ENCODE results near the gene CIAO1.
"Not testable (repeated sequence)": the region's sequence is repeated elsewhere in the genome, so short reads cannot be mapped to it uniquely, and the experiment has no call there.

Gene CIAO1

GRCh38 chr2:96250188-96250587 lies 15.8 kb upstream of the CIAO1 start:
- DNase-seq (ENCODE audit: low read depth in 2 of 2), result no peak

- no peak for DNase-seq (ENCODE audit: low read depth in 2 of 2)
Measured at GRCh38 chr2:96251721-96252292, 14.2 kb upstream of the CIAO1 start.

GRCh38 chr2:96252526-96252925 lies 13.5 kb upstream of the CIAO1 start:
- no peak for DNase-seq (ENCODE audit: low read depth in 2 of 2)

GRCh38 chr2:96253006-96253405 lies 13.0 kb upstream of the CIAO1 start:
- DNase-seq (ENCODE audit: low read depth in 2 of 2), result no peak

GRCh38 chr2:96254571-96254970 lies 11.5 kb upstream of the CIAO1 start:
- no peak for DNase-seq (ENCODE audit: low read depth in 2 of 2)

GRCh38 chr2:96256611-96257113 lies 9.4 kb upstream of the CIAO1 start:
- no peak for DNase-seq (ENCODE audit: low read depth in 2 of 2)

- not testable (repeated sequence) for DNase-seq (ENCODE audit: low read depth in 2 of 2)
Measured at GRCh38 chr2:96257744-96258143, 8.3 kb upstream of the CIAO1 start.

GRCh38 chr2:96258166-96259022 lies 7.6 kb upstream of the CIAO1 start:
- DNase-seq (ENCODE audit: low read depth in 2 of 2), result no peak

- DNase-seq (ENCODE audit: low read depth in 2 of 2), result no peak
Measured at GRCh38 chr2:96259497-96259921, 6.5 kb upstream of the CIAO1 start.

GRCh38 chr2:96260387-96261260 lies 5.4 kb upstream of the CIAO1 start:
- DNase-seq (ENCODE audit: low read depth in 2 of 2), result no peak

- no peak for DNase-seq (ENCODE audit: low read depth in 2 of 2)
Measured at GRCh38 chr2:96261328-96262003, 4.6 kb upstream of the CIAO1 start.

- no peak for DNase-seq (ENCODE audit: low read depth in 2 of 2)
Measured at GRCh38 chr2:96262306-96262705, 3.7 kb upstream of the CIAO1 start.

GRCh38 chr2:96264086-96264485 lies 1.9 kb upstream of the CIAO1 start:
- no peak for DNase-seq (ENCODE audit: low read depth in 2 of 2)

- DNase-seq (ENCODE audit: low read depth in 2 of 2), result no peak
Measured at GRCh38 chr2:96264656-96265348, 1.2 kb upstream of the CIAO1 start.

GRCh38 chr2:96265349-96265839 lies 631 bp upstream of the CIAO1 start:
- DNase-seq (ENCODE audit: low read depth in 2 of 2), result peak in 1 of 2 experiments; percentile 18

- DNase-seq (ENCODE audit: low read depth in 2 of 2), result peak; percentile 21 to 38
Measured at GRCh38 chr2:96267159-96267971, 1.3 kb downstream of the CIAO1 start.

GRCh38 chr2:96271995-96272394 lies 6.0 kb downstream of the CIAO1 start:
- DNase-seq (ENCODE audit: low read depth in 2 of 2), result no peak

GRCh38 chr2:96273763-96274162 lies 7.7 kb downstream of the CIAO1 start:
- no peak for DNase-seq (ENCODE audit: low read depth in 2 of 2)

GRCh38 chr2:96274355-96275056 lies 8.5 kb downstream of the CIAO1 start:
- DNase-seq (ENCODE audit: low read depth in 2 of 2), result no peak

Data from stimulated activated CD4-positive, alpha-beta T cell treated with anti-CD3 and anti-CD28 coated beads, Interleukin-12 subunit alpha, Interleukin-12 subunit beta, amount 100 ng/mL, for 24 hours (primary cell).